ENCODE data around the gene PLOD1.
A peak's percentile ranks its signal among the peaks of the same experiment; 100 is the strongest.

- TF ChIP-seq, protein P1, sequence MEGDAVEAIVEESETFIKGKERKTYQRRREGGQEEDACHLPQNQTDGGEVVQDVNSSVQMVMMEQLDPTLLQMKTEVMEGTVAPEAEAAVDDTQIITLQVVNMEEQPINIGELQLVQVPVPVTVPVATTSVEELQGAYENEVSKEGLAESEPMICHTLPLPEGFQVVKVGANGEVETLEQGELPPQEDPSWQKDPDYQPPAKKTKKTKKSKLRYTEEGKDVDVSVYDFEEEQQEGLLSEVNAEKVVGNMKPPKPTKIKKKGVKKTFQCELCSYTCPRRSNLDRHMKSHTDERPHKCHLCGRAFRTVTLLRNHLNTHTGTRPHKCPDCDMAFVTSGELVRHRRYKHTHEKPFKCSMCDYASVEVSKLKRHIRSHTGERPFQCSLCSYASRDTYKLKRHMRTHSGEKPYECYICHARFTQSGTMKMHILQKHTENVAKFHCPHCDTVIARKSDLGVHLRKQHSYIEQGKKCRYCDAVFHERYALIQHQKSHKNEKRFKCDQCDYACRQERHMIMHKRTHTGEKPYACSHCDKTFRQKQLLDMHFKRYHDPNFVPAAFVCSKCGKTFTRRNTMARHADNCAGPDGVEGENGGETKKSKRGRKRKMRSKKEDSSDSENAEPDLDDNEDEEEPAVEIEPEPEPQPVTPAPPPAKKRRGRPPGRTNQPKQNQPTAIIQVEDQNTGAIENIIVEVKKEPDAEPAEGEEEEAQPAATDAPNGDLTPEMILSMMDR (conservative IDR thresholded peaks at IDR 0.05): peak; percentile 46; the same call in 1 of the 2 replicates
- TF ChIP-seq EZH2 (IDR thresholded peaks at IDR 0.05; ENCODE audit: low read depth): no peak
Observed at GRCh38 chr1:11907275-11908094, 27.0 kb upstream of the PLOD1 start.
